GM10266 (cell line): ENCODE measurements around the gene SELENON.
"Not testable (repeated sequence)": the region's sequence is repeated elsewhere in the genome, so short reads cannot be mapped to it uniquely, and the experiment has no call there.

Source experiments
- DNase-seq: peaks from one replicate; pipeline ENCODE4 v3.0.0; 2012; ENCODE audit errors: extremely low spot score
- CTCF ChIP-seq: IDR thresholded peaks from 2 replicates; pipeline ENCODE4 v1.5.1; 2012; ENCODE audit warnings: mild to moderate bottlenecking, low read depth; ENCODE audit not compliant: control insufficient read depth, insufficient read depth; ENCODE audit errors: missing control alignments

SELENON gene

DNA sequence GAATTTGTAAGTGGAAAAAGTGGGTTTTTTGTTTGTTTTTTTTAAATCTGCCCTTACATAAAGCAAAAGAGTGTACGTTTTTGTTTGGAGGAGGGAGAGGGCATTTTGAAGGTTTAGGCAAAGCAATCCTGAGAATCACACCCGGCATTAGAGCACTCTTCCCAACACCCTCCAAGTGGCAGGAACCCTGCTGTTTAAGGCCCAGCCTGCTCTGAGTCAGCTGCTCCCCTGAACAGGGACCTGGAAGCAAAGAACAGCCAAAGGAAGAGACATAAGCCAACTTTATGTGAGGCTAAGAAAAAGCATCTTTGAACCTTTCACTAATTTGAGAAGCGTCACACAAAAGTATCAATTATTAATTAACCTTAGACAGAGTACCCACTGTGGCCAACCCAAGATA is 36.7 kb downstream of the SELENON start:
- no peak for TF ChIP-seq CTCF
- DNase-seq = no peak

DNA sequence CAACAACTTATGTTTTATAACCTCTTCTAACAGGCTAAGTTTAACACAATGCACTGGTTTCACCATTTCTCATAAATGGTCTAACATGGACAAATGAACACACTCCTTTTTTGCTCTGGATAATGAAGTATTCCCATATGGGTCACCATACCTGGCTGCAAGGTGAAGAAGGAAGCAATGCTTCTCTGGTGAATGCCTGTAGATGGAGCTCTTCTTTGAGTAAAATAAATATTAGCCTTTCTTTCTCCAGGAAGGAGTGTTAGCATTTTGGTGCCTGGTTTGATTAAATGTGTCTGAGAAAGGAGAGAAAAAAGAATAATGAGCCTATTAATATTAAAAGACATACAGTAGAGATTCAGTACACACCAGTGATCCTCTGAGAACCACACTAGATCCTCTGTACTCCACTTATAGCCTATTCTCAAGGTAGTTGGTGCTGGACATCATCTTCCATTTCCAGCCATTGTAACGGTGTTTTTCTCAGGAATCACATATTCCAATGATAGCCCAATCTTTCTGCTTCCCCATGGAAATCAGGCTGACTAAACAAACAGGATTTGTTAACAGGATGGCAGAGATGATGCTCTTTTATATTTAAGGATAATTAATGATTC is 37.4 kb downstream of the SELENON start:
- DNase-seq = no peak
- TF ChIP-seq CTCF = peak; percentile 36

DNA sequence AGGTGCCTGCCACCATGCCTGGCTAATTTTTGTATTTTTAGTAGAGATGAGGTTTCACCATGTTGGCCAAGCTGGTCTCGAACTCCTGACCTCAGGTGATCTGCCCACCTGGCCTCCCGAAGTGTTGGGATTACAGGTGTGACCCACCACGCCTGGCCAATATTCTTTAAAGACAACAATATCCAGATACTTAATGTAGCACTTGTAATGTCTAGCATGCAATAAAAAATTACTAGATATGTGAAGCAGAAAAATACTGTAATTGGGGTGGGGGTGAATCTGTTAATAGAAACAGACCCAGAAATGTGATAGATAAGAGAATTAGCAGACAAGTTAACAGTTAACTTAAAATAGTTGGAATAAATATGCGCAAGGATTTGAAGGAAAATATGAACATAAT is 39.8 kb downstream of the SELENON start:
- DNase-seq = not testable (repeated sequence)

- no peak for TF ChIP-seq CTCF
- DNase-seq = no peak
These were observed 43.5 kb downstream of the SELENON start for GRCh38 chr1:25843483-25843882.

DNA sequence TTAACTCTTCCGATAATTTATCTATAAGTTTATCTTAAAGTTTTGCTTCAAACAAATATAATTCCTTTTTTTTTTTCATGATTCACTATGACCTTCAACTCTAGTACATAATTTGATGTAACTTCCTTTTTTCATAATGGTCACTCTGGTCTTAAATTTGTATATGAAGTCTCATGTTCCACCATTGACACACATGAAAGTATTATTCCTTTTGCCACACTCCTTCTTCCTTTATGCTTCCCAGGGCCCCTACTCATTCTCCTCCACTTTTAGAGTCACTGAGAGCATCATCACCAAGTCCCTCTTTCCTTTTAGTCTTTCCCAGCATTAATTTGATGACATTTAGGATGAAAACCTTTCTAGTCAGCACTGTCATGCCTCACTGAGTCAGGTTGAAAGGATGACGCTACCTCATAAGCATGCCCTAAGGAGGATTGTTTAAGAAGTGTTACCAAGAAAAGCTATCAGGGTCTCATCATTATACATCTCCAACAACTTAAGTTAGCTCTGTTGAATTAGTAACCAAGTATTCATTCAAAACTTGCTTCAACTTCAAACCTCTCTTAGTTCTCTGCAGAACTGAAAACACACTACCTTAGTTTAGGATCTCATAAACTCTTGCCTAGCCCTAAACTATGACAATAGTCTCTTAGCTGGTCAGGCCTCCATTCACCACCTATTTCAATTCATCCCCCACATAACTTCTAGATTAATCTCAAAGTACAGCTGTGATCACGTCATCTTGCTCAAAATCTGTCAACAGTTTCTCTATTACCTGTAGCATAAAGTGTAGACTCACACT is 44.7 kb downstream of the SELENON start:
- TF ChIP-seq CTCF = no peak
- DNase-seq = no peak

DNA sequence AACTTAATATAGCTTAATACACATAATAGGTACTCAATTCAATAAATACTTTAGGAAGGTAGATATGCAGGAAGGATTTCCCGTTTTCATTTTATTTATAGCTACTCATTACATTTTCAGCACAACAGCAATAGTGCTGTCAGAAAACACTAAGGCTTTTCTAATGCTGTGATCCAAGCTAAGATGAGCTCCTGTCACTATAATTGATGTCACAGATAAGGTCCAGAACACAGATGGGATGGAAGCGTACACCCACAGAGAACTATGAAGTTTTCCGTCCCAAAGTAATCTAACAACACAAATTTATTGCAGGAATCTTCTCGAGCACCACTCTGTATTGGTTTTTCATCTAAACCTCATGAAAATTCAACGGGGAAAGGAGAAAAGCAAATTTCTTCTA is 45.7 kb downstream of the SELENON start:
- no peak for TF ChIP-seq CTCF
- no peak for DNase-seq

DNA sequence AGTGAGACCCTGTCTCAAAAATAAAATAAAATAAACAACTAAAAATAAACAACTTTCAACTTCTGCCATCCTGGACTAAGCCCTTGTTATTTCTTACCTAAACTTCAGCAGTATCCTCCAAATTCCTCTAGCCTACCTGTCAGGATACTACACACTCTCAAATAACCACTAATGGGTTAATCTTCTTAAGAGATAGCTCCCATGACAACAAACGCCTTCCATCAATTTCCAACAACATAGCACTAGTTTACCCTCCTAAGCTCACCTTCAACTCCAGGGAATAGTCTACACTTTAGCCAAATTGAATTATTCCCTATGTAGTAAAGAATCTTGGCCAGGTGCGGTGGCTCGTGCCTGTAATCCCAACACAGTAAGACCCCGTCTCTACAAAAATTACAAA is 47.9 kb downstream of the SELENON start:
- TF ChIP-seq CTCF = no peak
- DNase-seq = no peak
